Naive thymus-derived CD8-positive, alpha-beta T cell (primary cell): ENCODE data around the gene EHF. TPM values are rescaled to one million over a fixed set of nuclear protein-coding genes. Genes with fewer than 3 reads are reported as not detected.

Experiments used
- ATAC-seq, 2 donors: fragments of 150-1000 bp; cut with Tn5 transposase in 1 of 2; sonication (Bioruptor Pico), chemical (Tn5 transposase) in 1 of 2; 1 replicate in 1 of 2; 2 replicates in 1 of 2; pipeline ENCODE4 v1.10.0; 2021; ENCODE audit warnings: mild to moderate bottlenecking in 2 of 2, moderate library complexity in 2 of 2
- POLR2A ChIA-PET: fragments of 350-600 bp; sonication (Branson Sonifier 250); formaldehyde crosslinking; loops from one replicate; lab custom pipeline; 2021; ENCODE audit warnings: antibody characterized with exemption; lab: Charles Lee
- DNase-seq, 10 donors: peaks; one replicate each; pipeline versions ENCODE4 v3.0.0 to v3.0.0-alpha.2; 2020 to 2022
- H3K27ac Mint-ChIP-seq, 10 donors: one replicate each; pipeline ENCODE4 v1.8.0; 2020 to 2022; ENCODE audit warnings: mild to moderate bottlenecking in 10 of 10, mixed read lengths in 10 of 10, moderate library complexity in 4 of 10, inconsistent platforms in 1 of 10
- H3K27me3 Mint-ChIP-seq, 5 donors: one replicate each; pipeline ENCODE4 v1.8.0; 2021 to 2022; ENCODE audit warnings: mixed read lengths in 5 of 5
- H3K36me3 Mint-ChIP-seq, 3 donors: one replicate each; pipeline ENCODE4 v1.8.0; 2020 to 2022; ENCODE audit warnings: mixed read lengths in 3 of 3, mild to moderate bottlenecking in 2 of 3, inconsistent platforms in 1 of 3
- H3K4me1 Mint-ChIP-seq, 4 donors: one replicate each; pipeline ENCODE4 v1.8.0; 2021 to 2022; ENCODE audit warnings: mixed read lengths in 4 of 4
- H3K4me3 Mint-ChIP-seq, 10 donors: one replicate each; pipeline ENCODE4 v1.8.0; 2020 to 2022; ENCODE audit warnings: mild to moderate bottlenecking in 10 of 10, mixed read lengths in 10 of 10, moderate library complexity in 6 of 10, inconsistent platforms in 1 of 10
- H3K9me3 Mint-ChIP-seq, 9 donors: one replicate each; pipeline ENCODE4 v1.8.0; 2020 to 2022; ENCODE audit warnings: mixed read lengths in 9 of 9, mild to moderate bottlenecking in 3 of 9, inconsistent platforms in 1 of 9, moderate library complexity in 1 of 9
- polyA plus RNA-seq, 3 donors: library from polyadenylated mRNA; unstranded; fragments of 300-500 nt; fragmentation: Illumina TruSeq; gene quantifications; one replicate each; pipeline ENCODE4 v1.2.3, GENCODE V29; 2021
- total RNA-seq, 8 experiments: library from RNA in 2 of 8; stranded (reverse) in 2 of 8; gene quantifications; one replicate each; pipeline ENCODE4 v1.2.3 and lab custom pipeline; 2021 to 2026

The EHF gene
- total and polyA plus RNA-seq, 5 experiments from 2014 or later, result not detected

GRCh38 chr11:34604911-34605310 is 16.0 kb upstream of the EHF start:
- H3K9me3 Mint-ChIP-seq, result no peaks in the 10 kb centered on the region
- H3K36me3 Mint-ChIP-seq, result no peaks in the 10 kb centered on the region
- no peak for ATAC-seq
- peaks cover 0 to 8% (median 2%) of the 10 kb centered on the region in 4 donors for H3K4me1 Mint-ChIP-seq
- DNase-seq, result no peak
- peaks cover 5 to 22% (median 8%) of the 10 kb centered on the region in 5 donors for H3K27me3 Mint-ChIP-seq
- POLR2A ChIA-PET, result no interaction called here
- no peak overlapping the region for H3K4me3 Mint-ChIP-seq
- H3K27ac Mint-ChIP-seq, result no peak overlapping the region

GRCh38 chr11:34605481-34606325 is 15.2 kb upstream of the EHF start:
- POLR2A ChIA-PET, result no interaction called here
- H3K4me3 Mint-ChIP-seq, result no peak overlapping the region
- no peaks in the 10 kb centered on the region for H3K36me3 Mint-ChIP-seq
- H3K27ac Mint-ChIP-seq, result no peak overlapping the region
- DNase-seq, result no peak
- H3K4me1 Mint-ChIP-seq, result peaks cover 0 to under 1% (median 0%) of the 10 kb centered on the region in 4 donors
- H3K27me3 Mint-ChIP-seq, result peaks cover 5 to 18% (median 8%) of the 10 kb centered on the region in 5 donors
- no peak for ATAC-seq
- no peaks in the 10 kb centered on the region for H3K9me3 Mint-ChIP-seq

- POLR2A ChIA-PET, result no interaction called here
- no peaks in the 10 kb centered on the region for H3K9me3 Mint-ChIP-seq
- H3K27ac Mint-ChIP-seq, result no peak overlapping the region
- ATAC-seq, result no peak
- no peak overlapping the region for H3K4me3 Mint-ChIP-seq
- H3K27me3 Mint-ChIP-seq, result peaks cover 5 to 23% (median 8%) of the 10 kb centered on the region in 5 donors
- no peaks in the 10 kb centered on the region for H3K4me1 Mint-ChIP-seq
- DNase-seq, result no peak
- H3K36me3 Mint-ChIP-seq, result no peaks in the 10 kb centered on the region
Observed at GRCh38 chr11:34606326-34607120, 14.4 kb upstream of the EHF start.

GRCh38 chr11:34609187-34609751 is 11.6 kb upstream of the EHF start:
- POLR2A ChIA-PET, result no interaction called here

GRCh38 chr11:34609850-34610249 is 11.0 kb upstream of the EHF start:
- DNase-seq, result no peak
- no peak overlapping the region for H3K27ac Mint-ChIP-seq
- H3K9me3 Mint-ChIP-seq, result no peaks in the 10 kb centered on the region
- no peak overlapping the region for H3K4me3 Mint-ChIP-seq
- POLR2A ChIA-PET, result no interaction called here
- peaks cover 0 to 4% (median under 1%) of the 10 kb centered on the region in 4 donors for H3K4me1 Mint-ChIP-seq
- no peaks in the 10 kb centered on the region for H3K36me3 Mint-ChIP-seq
- peaks cover 6 to 40% (median 10%) of the 10 kb centered on the region in 5 donors for H3K27me3 Mint-ChIP-seq
- ATAC-seq, result no peak

More at GRCh38 chr11:34609187-34609751, 11.6 kb upstream of the EHF start:
- Mint-ChIP-seq H3K4me1 (peaks cover 0 to 2% (median under 1%) of the 10 kb centered on the region in 4 donors), H3K4me3 (no peak overlapping the region), H3K27me3 (peaks cover 6 to 40% (median 10%) of the 10 kb centered on the region in 5 donors), H3K9me3 (no peaks in the 10 kb centered on the region), H3K36me3 (no peaks in the 10 kb centered on the region), H3K27ac (no peak overlapping the region)
- no peak for ATAC-seq
- no peak for DNase-seq

- H3K9me3 Mint-ChIP-seq, result no peaks in the 10 kb centered on the region
- no peak overlapping the region for H3K4me3 Mint-ChIP-seq
- peaks cover 6 to 40% (median 10%) of the 10 kb centered on the region in 5 donors for H3K27me3 Mint-ChIP-seq
- POLR2A ChIA-PET, result no interaction called here
- H3K36me3 Mint-ChIP-seq, result no peaks in the 10 kb centered on the region
- peaks cover 0 to 5% (median under 1%) of the 10 kb centered on the region in 4 donors for H3K4me1 Mint-ChIP-seq
- H3K27ac Mint-ChIP-seq, result peak overlapping the region in 1 of 10 donors; percentile 53
- DNase-seq, result no peak
- no peak for ATAC-seq
Observed at GRCh38 chr11:34610324-34611041, 10.4 kb upstream of the EHF start.

- H3K9me3 Mint-ChIP-seq, result no peaks in the 10 kb centered on the region
- no peaks in the 10 kb centered on the region for H3K36me3 Mint-ChIP-seq
- peaks cover 0 to 5% (median under 1%) of the 10 kb centered on the region in 4 donors for H3K4me1 Mint-ChIP-seq
- H3K27me3 Mint-ChIP-seq, result peaks cover 8 to 39% (median 14%) of the 10 kb centered on the region in 5 donors
- ATAC-seq (no peak), DNase-seq (no peak)
- no peak overlapping the region for H3K27ac Mint-ChIP-seq
- POLR2A ChIA-PET, result no interaction called here
- no peak overlapping the region for H3K4me3 Mint-ChIP-seq
Observed at GRCh38 chr11:34613015-34613414, 7.9 kb upstream of the EHF start.

- Mint-ChIP-seq H3K4me3 (no peak overlapping the region), H3K9me3 (no peaks in the 10 kb centered on the region), H3K27ac (no peak overlapping the region), H3K4me1 (peaks cover 0 to 5% (median under 1%) of the 10 kb centered on the region in 4 donors), H3K27me3 (peaks cover 4 to 33% (median 14%) of the 10 kb centered on the region in 5 donors), H3K36me3 (no peaks in the 10 kb centered on the region)
- DNase-seq, result no peak
- POLR2A ChIA-PET, result no interaction called here
- ATAC-seq, result no peak
Observed at GRCh38 chr11:34613552-34614056, 7.3 kb upstream of the EHF start.

GRCh38 chr11:34614344-34615104 is 6.4 kb upstream of the EHF start:
- POLR2A ChIA-PET, result no interaction called here
- Mint-ChIP-seq H3K36me3 (no peaks in the 10 kb centered on the region), H3K27ac (no peak overlapping the region), H3K27me3 (peaks cover 5 to 31% (median 14%) of the 10 kb centered on the region in 5 donors), H3K9me3 (no peaks in the 10 kb centered on the region), H3K4me3 (no peak overlapping the region), H3K4me1 (peaks cover 0 to 5% (median under 1%) of the 10 kb centered on the region in 4 donors)
- ATAC-seq (no peak), DNase-seq (no peak)

- Mint-ChIP-seq H3K4me3 (no peak overlapping the region), H3K9me3 (no peaks in the 10 kb centered on the region), H3K4me1 (peaks cover 0 to 11% (median under 1%) of the 10 kb centered on the region in 4 donors), H3K36me3 (no peaks in the 10 kb centered on the region), H3K27ac (no peak overlapping the region), H3K27me3 (peaks cover 9 to 45% (median 14%) of the 10 kb centered on the region in 5 donors)
- ATAC-seq, result no peak
- POLR2A ChIA-PET, result no interaction called here
- no peak for DNase-seq
Observed at GRCh38 chr11:34616086-34616485, 4.8 kb upstream of the EHF start.

GRCh38 chr11:34616830-34617504 is 3.9 kb upstream of the EHF start:
- POLR2A ChIA-PET, result no interaction called here
- Mint-ChIP-seq H3K27me3 (peaks cover 9 to 45% (median 14%) of the 10 kb centered on the region in 5 donors), H3K4me3 (no peak overlapping the region), H3K4me1 (peaks cover 0 to 11% (median 2%) of the 10 kb centered on the region in 4 donors), H3K36me3 (no peaks in the 10 kb centered on the region), H3K27ac (no peak overlapping the region), H3K9me3 (no peaks in the 10 kb centered on the region)
- ATAC-seq (no peak), DNase-seq (no peak)
